A673 (cell line): ENCODE measurements around the gene YPEL2. TPM values are rescaled to one million over a fixed set of nuclear protein-coding genes. Genes with fewer than 3 reads are reported as not detected.
"Not testable (repeated sequence)": the region's sequence is repeated elsewhere in the genome, so short reads cannot be mapped to it uniquely, and the experiment has no call there.

Experiments used
- BruUV-seq: library from RNA; stranded (reverse); fragments of 400-500 nt; replicated peaks from 2 replicates; lab custom pipeline; 2021; lab: Mats Ljungman, UMichigan
- CTCF ChIA-PET: fragments of 300-600 bp; sonication (Branson Sonifier 250); formaldehyde crosslinking; loops from one replicate; lab custom pipeline; 2022; ENCODE audit warnings: antibody characterized with exemption; lab: Charles Lee
- POLR2A ChIA-PET: fragments of 300-600 bp; sonication (Branson Sonifier 250); formaldehyde crosslinking; loops from one replicate; lab custom pipeline; 2022; ENCODE audit warnings: antibody characterized with exemption; ENCODE audit not compliant: low non-redundant PET; lab: Charles Lee
- DNase-seq: peaks from one replicate; pipeline ENCODE4 v3.0.0-alpha.2; 2015; ENCODE audit warnings: low spot score
- H3K27ac ChIP-seq: fragments of 200-600 bp; sonication (generic); 2 replicates; pipeline ENCODE4 v1.5.1; 2016; ENCODE audit warnings: mixed run types, low read depth, mild to moderate bottlenecking, mixed read lengths, antibody characterized with exemption, low read length; ENCODE audit not compliant: poor library complexity, severe bottlenecking
- H3K27me3 ChIP-seq: fragments of 200-600 bp; sonication (generic); replicated peaks from 2 replicates; pipeline ENCODE4 v1.6.1; 2017; ENCODE audit warnings: mixed run types, low read depth, mild to moderate bottlenecking, mixed read lengths, antibody characterized with exemption, low read length; ENCODE audit not compliant: insufficient read depth, poor library complexity
- H3K36me3 ChIP-seq: fragments of 200-600 bp; sonication (generic); 2 replicates; pipeline ENCODE4 v1.6.1; 2016; ENCODE audit warnings: mixed run types, mild to moderate bottlenecking, mixed read lengths, antibody characterized with exemption, low read length; ENCODE audit not compliant: insufficient read depth, poor library complexity, severe bottlenecking
- H3K4me1 ChIP-seq: fragments of 200-600 bp; sonication (generic); 2 replicates; pipeline ENCODE4 v1.6.1; 2017; ENCODE audit warnings: mixed run types, mild to moderate bottlenecking, mixed read lengths, antibody characterized with exemption, low read length; ENCODE audit not compliant: insufficient read depth, poor library complexity, severe bottlenecking
- H3K4me3 ChIP-seq: fragments of 200-600 bp; sonication (generic); 2 replicates; pipeline ENCODE4 v1.5.1; 2016; ENCODE audit warnings: low read depth, mixed run types, mild to moderate bottlenecking, mixed read lengths, low read length; ENCODE audit not compliant: poor library complexity, severe bottlenecking
- H3K9me3 ChIP-seq: fragments of 200-600 bp; sonication (generic); 2 replicates; pipeline ENCODE4 v1.6.1; 2016; ENCODE audit warnings: mixed run types, low read depth, mild to moderate bottlenecking, mixed read lengths, antibody characterized with exemption, low read length; ENCODE audit not compliant: poor library complexity, severe bottlenecking
- EZH2 ChIP-seq: fragments of 200-600 bp; sonication (generic); IDR thresholded peaks from 2 replicates; pipeline ENCODE4 v1.6.1; 2017; ENCODE audit warnings: borderline replicate concordance, low read depth, mild to moderate bottlenecking, mixed read lengths, antibody characterized with exemption, low read length; ENCODE audit not compliant: poor library complexity, severe bottlenecking
- intact Hi-C: fragments of 100-400 bp; cut with micrococcal nuclease; formaldehyde crosslinking; loops from one replicate; pipeline ENCODE4 v1.10.0; 2022; ENCODE audit not compliant: unreplicated experiment
- total RNA-seq: library from RNA; stranded (reverse); gene quantifications from 2 replicates; pipeline ENCODE4 v1.2.3, GENCODE V29; 2021
- TF ChIP-seq, protein P1 (sequence below): fragments of 300-800, 200-600 bp; sonication (generic); conservative IDR thresholded peaks from 2 replicates; pipeline ENCODE4 v1.5.1; 2017; ENCODE audit warnings: low read depth, mild to moderate bottlenecking, antibody characterized with exemption, low read length, moderate library complexity, mixed read lengths

The YPEL2 gene
- total RNA-seq, 1 experiment from 2014 or later: 0.60 TPM

DNA sequence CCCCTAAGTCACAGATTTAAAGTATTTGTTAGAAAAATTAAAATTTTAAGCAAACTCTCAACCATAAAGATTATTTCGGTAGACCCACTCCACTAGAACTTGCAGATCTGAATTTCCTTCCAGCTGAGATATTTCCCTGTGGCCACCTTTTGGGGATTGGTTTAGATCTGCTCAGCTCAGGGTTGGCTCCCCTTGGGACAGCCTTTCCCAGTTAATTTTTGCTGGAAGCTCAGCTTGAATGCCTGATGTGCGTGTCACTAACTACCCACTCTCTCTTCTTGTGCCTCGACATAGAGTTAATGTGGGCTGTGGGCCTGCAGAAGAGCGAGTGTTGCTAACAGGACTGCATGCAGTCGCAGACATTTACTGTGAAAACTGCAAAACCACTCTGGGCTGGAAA is 57.6 kb downstream of the YPEL2 start:
- H3K4me1 ChIP-seq: no peaks in the 10 kb centered on the region
- no TSS peak for BruUV-seq
- intact Hi-C loops: no loop called here
- no peaks in the 10 kb centered on the region for H3K36me3 ChIP-seq
- H3K27me3 ChIP-seq: no peaks in the 10 kb centered on the region
- no peaks in the 10 kb centered on the region for H3K9me3 ChIP-seq
- no peak overlapping the region for H3K4me3 ChIP-seq
- TF ChIP-seq EZH2: no peak
- TF ChIP-seq, protein P1, sequence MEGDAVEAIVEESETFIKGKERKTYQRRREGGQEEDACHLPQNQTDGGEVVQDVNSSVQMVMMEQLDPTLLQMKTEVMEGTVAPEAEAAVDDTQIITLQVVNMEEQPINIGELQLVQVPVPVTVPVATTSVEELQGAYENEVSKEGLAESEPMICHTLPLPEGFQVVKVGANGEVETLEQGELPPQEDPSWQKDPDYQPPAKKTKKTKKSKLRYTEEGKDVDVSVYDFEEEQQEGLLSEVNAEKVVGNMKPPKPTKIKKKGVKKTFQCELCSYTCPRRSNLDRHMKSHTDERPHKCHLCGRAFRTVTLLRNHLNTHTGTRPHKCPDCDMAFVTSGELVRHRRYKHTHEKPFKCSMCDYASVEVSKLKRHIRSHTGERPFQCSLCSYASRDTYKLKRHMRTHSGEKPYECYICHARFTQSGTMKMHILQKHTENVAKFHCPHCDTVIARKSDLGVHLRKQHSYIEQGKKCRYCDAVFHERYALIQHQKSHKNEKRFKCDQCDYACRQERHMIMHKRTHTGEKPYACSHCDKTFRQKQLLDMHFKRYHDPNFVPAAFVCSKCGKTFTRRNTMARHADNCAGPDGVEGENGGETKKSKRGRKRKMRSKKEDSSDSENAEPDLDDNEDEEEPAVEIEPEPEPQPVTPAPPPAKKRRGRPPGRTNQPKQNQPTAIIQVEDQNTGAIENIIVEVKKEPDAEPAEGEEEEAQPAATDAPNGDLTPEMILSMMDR: no peak
- ChIA-PET CTCF (no interaction called here), POLR2A (no interaction called here)
- no peak overlapping the region for H3K27ac ChIP-seq
- DNase-seq: no peak

DNA sequence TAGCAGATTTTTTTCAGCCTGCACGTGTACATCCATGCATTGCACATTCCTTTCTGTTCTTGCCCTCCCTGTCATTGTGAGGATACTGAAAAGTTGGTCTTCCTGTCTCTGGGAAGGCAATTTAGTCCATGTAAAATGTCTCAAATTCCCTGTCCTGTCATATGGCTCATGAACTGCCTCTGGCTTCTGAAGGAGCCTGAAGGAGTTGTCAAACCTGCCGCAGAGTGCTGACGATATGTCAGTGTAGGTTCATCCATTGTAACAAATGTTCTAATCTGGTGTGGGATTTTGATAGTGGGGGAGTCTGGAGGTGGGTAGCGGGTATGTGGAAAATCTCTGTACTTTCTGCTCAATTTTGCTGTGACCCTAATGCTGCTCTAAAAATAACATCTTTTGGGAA is 59.6 kb downstream of the YPEL2 start:
- intact Hi-C loops: no loop called here
- TF ChIP-seq EZH2: no peak
- TF ChIP-seq, protein P1: no peak
- Histone ChIP-seq H3K36me3 (no peaks in the 10 kb centered on the region), H3K9me3 (no peaks in the 10 kb centered on the region), H3K27ac (no peak overlapping the region), H3K4me1 (no peaks in the 10 kb centered on the region), H3K27me3 (no peaks in the 10 kb centered on the region), H3K4me3 (no peak overlapping the region)
- ChIA-PET POLR2A (no interaction called here), CTCF (interaction anchor here (0.7 kb wide), 1 partner anchor 74 kb away, joined by 5 read pairs; no protein-coding TSS in a partner anchor)
- no TSS peak for BruUV-seq
- no peak for DNase-seq

- H3K9me3 ChIP-seq: no peaks in the 10 kb centered on the region
- H3K27me3 ChIP-seq: no peaks in the 10 kb centered on the region
- no peaks in the 10 kb centered on the region for H3K4me1 ChIP-seq
- CTCF ChIA-PET: no interaction called here
- POLR2A ChIA-PET: interaction anchor here (0.6 kb wide), 1 partner anchor 226 kb away, joined by 3 read pairs; no protein-coding TSS in a partner anchor
- H3K36me3 ChIP-seq: no peaks in the 10 kb centered on the region
- BruUV-seq: no TSS peak
- no peak overlapping the region for H3K4me3 ChIP-seq
- TF ChIP-seq, protein P1: no peak
- TF ChIP-seq EZH2: no peak
- intact Hi-C loops: no loop called here
- no peak for DNase-seq
- no peak overlapping the region for H3K27ac ChIP-seq
Measured at GRCh38 chr17:59392973-59393679, 61.7 kb downstream of the YPEL2 start.

DNA sequence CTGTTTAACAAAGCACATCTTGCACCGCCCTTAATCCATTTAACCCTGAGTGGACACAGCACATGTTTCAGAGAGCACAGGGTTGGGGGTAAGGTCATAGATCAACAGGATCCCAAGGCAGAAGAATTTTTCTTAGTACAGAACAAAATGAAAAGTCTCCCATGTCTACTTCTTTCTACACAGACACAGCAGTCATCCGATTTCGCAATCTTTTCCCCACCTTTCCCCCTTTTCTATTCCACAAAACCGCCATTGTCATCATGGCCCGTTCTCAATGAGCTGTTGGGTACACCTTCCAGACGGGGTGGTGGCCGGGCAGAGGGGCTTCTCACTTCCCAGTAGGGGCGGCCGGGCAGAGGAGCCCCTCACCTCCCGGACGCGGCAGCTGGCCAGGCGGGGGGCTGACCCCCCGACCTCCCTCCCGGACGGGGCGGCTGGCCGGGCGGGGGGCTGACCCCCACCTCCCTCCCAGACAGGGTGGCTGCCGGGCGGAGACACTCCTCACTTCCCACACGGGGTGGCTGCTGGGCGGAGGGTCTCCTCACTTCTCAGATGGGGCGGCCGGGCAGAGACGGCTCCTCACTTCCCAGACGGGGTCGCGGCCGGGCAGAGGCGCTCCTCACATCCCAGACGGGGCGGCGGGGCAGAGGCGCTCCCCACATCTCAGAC is 62.4 kb downstream of the YPEL2 start:
- DNase-seq, intact Hi-C loops, H3K36me3 ChIP-seq, H3K27ac ChIP-seq, CTCF ChIA-PET, H3K4me3 ChIP-seq, BruUV-seq, H3K4me1 ChIP-seq, H3K27me3 ChIP-seq, H3K9me3 ChIP-seq: not testable (repeated sequence)
- POLR2A ChIA-PET: interaction anchor here (0.6 kb wide), 1 partner anchor 51 kb away, joined by 5 read pairs; no protein-coding TSS in a partner anchor
